Keratinocyte (primary cell): ENCODE results near the gene ACOX2.

ENCODE experiments used
- EZH2 ChIP-seq: IDR thresholded peaks from one replicate; pipeline ENCODE4 v1.6.1; 2012; ENCODE audit warnings: inconsistent platforms, mild to moderate bottlenecking, low read length, moderate library complexity
- TF ChIP-seq, protein P1 (sequence below), 3 experiments: IDR thresholded peaks in 1 of 3; conservative IDR thresholded peaks in 1 of 3; optimal IDR thresholded peaks in 1 of 3; 2 replicates in 2 of 3; 3 replicates in 1 of 3; pipeline versions ENCODE3 to v1.5.1; 2011; ENCODE audit warnings: low read length in 3 of 3, mild to moderate bottlenecking in 3 of 3, moderate library complexity in 2 of 3, control low read depth in 1 of 3, inconsistent platforms in 1 of 3; ENCODE audit not compliant: insufficient read depth in 2 of 3; ENCODE audit errors: extremely low read depth in 1 of 3

- TF ChIP-seq, protein P1, sequence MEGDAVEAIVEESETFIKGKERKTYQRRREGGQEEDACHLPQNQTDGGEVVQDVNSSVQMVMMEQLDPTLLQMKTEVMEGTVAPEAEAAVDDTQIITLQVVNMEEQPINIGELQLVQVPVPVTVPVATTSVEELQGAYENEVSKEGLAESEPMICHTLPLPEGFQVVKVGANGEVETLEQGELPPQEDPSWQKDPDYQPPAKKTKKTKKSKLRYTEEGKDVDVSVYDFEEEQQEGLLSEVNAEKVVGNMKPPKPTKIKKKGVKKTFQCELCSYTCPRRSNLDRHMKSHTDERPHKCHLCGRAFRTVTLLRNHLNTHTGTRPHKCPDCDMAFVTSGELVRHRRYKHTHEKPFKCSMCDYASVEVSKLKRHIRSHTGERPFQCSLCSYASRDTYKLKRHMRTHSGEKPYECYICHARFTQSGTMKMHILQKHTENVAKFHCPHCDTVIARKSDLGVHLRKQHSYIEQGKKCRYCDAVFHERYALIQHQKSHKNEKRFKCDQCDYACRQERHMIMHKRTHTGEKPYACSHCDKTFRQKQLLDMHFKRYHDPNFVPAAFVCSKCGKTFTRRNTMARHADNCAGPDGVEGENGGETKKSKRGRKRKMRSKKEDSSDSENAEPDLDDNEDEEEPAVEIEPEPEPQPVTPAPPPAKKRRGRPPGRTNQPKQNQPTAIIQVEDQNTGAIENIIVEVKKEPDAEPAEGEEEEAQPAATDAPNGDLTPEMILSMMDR (optimal IDR thresholded peaks at IDR 0.05 in 1 of 3, IDR thresholded peaks at IDR 0.05 in 1 of 3, conservative IDR thresholded peaks at IDR 0.05 in 1 of 3; ENCODE audit: extremely low read depth in 1 of 3, insufficient read depth in 2 of 3, low read length in 3 of 3), result no peak
- no peak for TF ChIP-seq EZH2
Measured at GRCh38 chr3:58494107-58494506, 42.9 kb downstream of the ACOX2 start.
